HL-60 (cell line): Measurements from ENCODE around the gene RTTN.

Experiments
- POLR2AphosphoS5 ChIP-seq: IDR thresholded peaks from 2 replicates; pipeline ENCODE4 v1.6.1; 2012; ENCODE audit warnings: low read depth
- SPI1 ChIP-seq: IDR thresholded peaks from 2 replicates; pipeline ENCODE4 v1.6.1; 2012; ENCODE audit warnings: low read depth, mild to moderate bottlenecking, borderline replicate concordance
- TF ChIP-seq, protein P1 (sequence below): IDR thresholded peaks from one replicate; pipeline ENCODE4 v1.5.1; 2011; ENCODE audit warnings: low read length, control low read depth, inconsistent platforms; ENCODE audit not compliant: insufficient read depth

DNA sequence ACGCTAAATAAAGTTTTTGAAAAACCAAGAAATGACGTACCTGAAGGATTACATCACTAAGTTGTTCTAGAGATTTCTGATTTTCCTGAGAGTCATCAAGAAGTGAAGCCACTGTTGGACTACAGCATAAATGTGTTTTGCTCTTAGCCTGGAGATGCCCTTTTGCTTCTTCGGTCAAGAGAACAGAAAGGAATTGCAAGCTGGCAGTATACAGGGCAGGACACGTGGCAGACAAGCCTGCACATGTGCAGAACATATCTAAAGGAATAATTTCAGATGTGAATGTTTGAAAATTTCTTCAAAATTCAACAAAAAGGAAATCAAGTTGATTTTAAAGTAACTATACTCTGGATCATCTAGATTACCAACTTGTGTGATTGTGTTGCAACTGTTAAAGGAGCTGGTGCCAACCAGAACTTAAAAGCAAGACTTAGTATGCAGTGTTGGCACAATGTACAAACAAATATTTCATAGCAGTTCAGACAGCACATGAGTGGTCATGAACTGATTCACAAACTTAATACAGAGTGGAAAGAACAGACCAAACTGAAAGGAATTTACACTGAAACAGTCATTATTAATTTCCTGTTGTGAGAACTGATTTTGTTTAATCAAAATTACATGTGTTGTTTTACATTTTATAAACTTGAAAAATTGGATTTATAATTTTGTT, 157.4 kb downstream of the RTTN start:
- TF ChIP-seq, protein P1, sequence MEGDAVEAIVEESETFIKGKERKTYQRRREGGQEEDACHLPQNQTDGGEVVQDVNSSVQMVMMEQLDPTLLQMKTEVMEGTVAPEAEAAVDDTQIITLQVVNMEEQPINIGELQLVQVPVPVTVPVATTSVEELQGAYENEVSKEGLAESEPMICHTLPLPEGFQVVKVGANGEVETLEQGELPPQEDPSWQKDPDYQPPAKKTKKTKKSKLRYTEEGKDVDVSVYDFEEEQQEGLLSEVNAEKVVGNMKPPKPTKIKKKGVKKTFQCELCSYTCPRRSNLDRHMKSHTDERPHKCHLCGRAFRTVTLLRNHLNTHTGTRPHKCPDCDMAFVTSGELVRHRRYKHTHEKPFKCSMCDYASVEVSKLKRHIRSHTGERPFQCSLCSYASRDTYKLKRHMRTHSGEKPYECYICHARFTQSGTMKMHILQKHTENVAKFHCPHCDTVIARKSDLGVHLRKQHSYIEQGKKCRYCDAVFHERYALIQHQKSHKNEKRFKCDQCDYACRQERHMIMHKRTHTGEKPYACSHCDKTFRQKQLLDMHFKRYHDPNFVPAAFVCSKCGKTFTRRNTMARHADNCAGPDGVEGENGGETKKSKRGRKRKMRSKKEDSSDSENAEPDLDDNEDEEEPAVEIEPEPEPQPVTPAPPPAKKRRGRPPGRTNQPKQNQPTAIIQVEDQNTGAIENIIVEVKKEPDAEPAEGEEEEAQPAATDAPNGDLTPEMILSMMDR = no peak
- no peak for TF ChIP-seq POLR2AphosphoS5
- no peak for TF ChIP-seq SPI1
